GM18868 (cell line): ENCODE results near the gene ITGB3.
"Not testable (repeated sequence)": the region's sequence is repeated elsewhere in the genome, so short reads cannot be mapped to it uniquely, and the experiment has no call there.

ENCODE experiments used
- ATAC-seq: cut with Tn5 transposase; IDR thresholded peaks from one replicate; pipeline ENCODE4 v1.9.1; 2021; ENCODE audit warnings: mild to moderate bottlenecking, moderate library complexity; ENCODE audit not compliant: unreplicated experiment

Gene ITGB3

DNA sequence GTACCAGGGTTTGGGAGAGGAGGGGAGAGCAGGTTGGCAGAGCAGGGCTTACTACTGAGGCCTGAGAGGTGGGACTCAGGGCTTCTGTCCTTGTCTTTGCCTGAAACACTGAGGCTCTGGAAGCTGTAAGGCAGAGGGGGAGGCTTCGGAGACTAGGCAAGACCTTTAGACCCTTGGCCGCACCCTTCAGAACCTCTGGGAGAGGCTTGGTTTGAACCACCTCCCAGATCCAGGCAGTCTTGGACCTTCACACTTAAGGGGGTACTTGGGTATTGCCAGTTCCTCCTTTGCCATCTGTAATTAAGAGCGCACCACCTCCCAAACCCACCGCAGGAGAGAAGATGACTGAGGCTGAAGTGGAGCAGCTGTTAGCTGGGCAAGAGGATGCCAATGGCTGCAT, 31.6 kb upstream of the ITGB3 start:
- ATAC-seq: no peak

DNA sequence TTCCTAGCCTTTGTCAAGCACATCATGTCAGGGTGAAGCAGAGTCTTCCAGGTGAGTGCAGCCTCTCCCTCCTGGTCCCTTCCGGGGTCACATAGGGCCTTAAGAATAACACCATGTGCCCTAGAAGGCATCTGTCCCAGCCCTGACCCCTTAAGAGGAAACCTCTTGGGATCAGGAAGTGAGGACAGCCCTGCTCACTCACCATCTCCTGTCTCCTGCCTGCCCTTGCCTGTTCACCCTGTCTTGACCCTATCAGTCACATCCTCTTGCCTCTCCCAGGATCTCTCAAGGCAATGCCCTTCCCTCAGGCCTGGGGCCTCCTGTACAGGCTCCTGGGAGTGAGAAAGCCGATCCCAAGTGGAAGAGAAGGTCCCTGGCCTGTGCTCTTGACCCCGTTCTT, 30.6 kb upstream of the ITGB3 start:
- ATAC-seq: no peak

DNA sequence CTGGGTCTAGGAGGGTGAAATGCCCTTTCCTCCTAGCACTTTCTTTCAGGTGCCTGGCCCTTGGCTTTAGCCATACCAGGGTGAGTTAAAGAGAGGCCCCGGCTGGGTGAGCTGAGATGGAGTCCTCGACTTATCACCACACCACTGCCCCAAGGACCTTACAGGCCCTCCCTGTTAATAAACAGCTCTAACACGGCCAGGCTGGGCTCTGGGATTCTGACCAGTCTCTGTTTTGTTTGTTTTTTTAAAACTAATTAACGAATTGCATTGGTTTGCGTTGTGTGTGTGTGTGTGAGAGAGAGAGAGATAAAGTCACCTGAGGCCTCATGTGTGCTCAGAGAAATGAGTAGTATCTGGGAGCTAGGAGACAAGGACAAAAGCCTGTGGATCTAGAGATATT, 30.2 kb upstream of the ITGB3 start:
- no peak for ATAC-seq

DNA sequence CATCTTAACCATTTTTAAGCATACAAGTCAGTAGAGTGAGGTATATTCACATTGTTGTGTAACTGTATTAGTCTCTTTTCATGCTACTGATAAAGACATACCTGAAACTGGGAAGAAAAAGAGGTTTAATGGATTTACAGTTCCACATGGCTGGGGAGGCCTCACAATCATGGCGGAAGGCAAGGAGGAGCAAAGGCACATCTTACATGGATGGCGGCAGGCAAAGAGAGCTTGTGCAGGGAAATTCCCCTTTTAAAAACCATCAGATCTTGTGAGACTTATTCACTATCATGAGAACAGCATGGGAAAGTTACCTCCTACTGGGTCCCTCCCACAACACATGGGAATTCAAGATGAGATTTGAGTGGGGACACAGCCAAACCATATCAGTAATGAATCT, 29.6 kb upstream of the ITGB3 start:
- not testable (repeated sequence) for ATAC-seq

DNA sequence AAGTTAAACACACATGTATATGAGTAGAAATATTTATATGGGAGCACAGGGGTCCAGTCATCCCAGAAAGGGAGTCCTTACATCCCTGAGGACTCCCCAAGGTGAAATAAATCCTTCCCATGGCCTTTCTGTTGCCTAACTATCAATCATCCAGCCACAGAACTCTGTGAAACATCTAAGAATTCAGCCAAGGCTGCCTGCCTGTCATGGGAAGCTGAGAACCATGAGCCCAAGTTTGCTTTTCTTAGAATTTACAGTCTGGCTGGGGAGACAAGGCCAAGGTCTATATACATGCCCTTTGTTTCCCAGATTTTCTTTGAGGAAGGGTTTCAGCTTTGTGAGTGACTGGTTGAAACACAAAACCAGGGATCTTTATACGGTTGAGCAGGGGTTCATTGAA, 28.7 kb upstream of the ITGB3 start:
- no peak for ATAC-seq

DNA sequence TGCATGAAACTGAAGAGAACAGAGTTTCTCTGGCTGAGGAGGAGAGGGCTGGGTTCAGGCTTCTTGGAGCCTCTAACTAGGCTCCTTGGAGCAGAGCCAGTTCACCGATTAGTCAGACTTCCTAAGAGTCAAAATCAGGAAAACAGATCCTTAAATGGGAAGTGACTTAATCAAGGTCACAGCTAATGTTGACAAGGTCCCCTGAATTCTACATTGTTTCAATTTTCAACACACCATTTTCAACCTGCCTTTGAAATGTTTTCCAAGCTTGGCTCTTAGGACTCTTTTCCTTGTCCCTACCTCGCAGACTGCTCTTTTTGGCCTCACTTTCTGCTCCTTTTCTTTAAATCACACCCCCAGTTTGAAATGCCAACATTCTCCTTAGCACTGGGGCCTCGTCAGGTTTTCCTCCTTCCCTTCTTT, 28.2 kb upstream of the ITGB3 start:
- ATAC-seq: no peak

DNA sequence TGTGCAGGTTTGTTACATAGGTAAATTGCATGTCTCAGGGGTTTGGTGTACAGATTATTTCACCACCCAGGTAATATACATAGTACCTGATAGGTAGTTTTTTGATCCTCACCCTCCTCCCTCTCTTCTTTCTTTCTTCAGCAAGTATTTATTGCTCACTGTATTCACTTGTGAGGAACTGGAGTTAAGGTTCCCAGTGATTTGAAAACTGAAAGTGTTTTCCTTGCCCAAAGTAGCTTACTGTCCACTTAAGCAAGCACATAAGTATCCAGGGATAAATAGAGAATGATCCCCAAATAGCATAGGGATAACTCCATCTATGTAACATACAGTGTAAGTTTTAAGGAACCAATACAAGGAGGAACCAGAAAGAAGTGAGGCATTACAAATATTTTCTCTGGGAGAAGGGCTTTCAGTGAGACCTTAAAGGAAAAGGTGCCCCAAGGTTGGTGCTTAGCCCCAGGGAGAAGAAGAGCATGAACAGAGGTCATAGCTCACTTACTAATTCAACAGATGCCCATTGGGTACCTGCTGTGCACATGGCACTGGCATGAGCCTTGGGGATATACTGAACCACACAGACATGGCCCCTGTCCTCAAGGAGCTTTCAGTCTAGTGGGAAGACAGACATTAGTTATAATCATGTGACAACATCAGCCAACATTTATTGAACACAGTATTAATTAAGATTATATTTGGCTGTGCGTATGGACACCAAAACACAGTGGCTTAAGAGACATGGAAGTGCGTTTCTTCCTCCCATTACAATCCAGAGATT, 27.5 kb upstream of the ITGB3 start:
- ATAC-seq: no peak

DNA sequence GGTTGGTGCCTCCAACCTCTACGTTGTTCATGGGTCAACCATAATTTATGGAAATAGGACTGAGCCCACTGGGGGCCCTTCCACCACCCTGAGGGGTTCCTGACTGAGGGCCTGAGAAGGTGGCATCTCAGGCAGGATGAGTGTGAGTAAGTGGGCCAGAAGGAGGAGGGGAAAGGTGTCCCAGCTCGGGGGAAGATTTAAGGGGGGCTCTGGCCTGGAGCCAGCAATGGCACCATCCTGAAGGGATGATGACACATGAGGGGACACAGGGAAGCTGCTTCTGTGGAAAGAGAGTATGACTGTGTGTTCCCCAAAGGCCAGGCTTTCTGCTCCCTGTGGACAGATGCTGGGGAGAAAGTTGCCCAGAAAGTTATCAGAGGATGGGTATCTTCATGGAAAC, 25.8 kb upstream of the ITGB3 start:
- ATAC-seq: no peak

DNA sequence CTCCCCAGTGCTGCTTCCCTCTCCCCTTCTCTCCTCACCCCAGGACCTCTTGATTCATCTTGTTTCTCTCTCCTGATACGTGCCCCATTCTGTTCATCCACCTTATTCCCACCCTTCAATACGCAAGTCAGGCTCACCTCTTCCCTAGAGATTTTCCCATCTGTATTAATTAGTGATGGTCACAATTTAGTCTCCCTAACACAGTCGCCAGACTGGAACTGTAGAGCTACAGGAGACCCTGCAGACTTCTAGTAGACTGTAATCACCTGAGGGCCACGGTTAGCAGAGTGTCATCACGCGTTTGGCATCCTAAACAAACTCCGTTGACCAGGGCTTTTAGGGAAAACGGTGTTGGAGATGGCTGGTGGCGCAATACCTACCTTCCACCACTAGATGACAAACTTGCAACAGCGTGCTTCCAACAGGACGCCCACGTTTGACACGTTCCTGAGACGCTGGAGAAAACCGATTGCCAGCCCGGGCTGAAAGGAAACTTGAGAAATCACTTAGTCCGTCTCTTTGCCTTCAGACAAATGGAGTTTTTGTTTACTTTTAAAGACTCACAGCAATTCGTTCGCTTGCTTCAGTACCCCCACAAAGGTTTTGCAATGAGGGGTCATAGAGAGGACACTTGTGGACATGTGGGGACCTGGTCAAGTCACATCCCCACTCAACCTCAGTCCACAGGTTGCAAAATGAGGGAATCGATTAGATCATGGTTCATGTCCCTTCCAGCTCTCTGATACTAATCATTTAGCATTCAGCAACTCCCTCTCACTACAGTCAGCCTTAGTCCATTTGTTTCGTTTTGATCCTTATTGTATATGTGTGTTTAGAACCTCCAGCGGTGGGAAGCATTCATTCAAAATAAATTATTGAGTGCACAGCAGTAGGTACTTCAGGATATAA, 23.8 kb upstream of the ITGB3 start:
- ATAC-seq: peak; percentile 62

DNA sequence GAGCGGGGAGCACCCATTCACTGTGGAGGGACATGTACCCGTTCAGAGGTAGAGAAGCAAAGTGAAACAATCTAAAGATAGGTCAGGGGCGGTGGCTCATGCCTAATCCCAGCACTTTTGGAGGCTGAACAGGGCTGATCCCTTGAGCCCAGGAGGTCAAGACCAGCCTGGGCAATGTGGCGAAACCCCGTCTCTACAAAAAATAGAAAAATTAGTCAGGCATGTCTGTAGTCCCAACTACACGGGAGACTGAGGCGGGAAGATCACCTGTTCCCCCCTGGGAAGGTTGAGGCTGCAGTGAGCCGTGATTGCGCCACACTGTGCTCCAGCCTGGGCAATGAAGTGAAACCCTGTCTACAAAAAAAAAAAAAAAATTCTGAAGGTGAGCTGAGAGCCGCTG, 22.8 kb upstream of the ITGB3 start:
- ATAC-seq: no peak

DNA sequence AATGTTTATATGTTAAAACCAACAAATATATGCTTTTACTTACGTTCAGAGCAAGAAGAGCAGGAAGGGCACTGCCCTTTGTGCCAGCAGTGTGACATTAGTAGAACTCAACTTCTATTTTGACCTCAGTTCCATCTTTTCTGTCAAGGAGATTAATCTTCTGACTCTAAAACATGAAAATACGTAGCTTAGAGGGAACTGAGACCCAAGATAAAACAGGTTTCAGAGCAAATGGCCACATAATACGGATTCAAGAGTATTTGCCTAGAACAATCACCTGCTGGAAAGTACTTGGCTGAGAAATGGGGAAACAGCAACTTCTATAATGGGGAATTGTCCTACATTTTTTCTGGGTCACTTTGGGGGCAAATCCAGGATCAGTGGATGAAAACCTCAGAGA, 22.3 kb upstream of the ITGB3 start:
- no peak for ATAC-seq

DNA sequence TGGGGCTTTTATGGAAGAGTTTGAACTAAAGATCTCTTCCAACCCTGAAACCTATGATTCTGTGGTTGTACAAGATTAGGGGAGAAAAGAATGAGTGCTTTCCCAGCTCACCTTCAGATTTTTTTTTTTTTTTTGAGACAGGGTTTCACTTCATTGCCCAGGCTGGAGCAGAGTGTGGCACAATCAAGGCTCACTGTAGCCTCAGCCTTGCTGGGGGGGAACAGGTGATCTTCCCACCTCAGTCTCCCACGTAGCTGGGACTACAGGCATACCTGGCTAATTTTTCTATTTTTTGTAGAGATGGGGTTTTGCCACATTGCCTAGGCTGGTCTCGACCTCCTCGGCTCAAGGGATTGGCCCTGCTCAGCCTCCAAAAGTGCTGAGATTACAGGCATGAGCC, 21.8 kb upstream of the ITGB3 start:
- ATAC-seq: no peak

DNA sequence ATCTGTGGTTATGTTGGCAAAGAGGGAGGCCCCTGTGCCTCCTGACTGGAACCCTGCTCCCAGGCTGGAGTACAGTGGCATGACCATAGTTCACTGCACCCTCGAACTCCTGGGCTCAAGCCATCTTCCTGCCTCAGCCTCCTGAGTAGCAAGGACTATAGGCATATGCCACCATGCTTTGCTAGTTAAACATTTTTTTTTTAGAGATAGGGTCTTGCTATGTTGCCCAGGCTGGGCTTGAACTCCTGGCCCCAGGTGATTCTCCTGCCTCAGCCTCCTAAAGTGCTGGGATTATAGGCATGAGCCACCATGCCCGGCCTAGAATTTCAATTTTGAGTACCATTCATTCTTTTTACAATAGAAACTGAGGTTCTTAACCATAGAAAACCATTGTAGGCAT, 21.2 kb upstream of the ITGB3 start:
- no peak for ATAC-seq

DNA sequence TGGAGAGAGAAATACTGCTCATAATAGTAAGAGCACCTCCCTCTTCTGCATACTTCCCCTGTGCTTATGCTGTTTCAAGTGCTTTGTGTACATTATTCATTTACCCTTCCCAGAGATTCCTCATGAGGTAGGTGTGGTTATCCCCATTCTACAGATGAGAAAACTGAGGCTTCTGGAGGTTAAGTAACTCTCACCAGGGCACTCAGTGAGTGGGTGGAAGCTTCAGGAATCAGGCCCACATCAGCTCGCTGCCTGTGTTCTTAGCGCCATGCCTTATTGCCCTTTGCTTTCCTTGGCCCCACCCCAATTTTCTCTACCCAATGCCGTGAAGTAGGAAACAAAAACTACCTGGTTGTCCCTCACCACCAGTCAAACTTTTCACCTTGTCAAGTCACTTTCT, 18.1 kb upstream of the ITGB3 start:
- ATAC-seq: no peak

DNA sequence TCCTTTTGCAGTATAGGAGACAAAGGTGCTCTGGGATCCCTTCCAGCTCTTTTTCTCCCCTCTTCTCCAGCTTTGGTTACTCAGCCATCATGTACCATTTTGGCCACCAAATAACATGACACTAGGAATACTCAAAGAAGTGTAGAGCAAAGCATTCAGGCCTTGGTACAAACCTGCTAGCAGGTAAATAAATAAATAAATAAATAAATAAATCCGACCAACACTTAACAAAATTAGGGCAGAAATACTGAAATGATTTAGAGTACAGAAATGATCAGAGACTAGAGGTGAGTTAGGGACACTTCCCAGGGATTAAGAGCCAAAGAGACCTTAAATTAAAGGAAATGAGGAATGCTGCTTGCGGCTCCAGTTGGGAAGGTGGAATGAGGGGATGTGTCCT, 17.7 kb upstream of the ITGB3 start:
- ATAC-seq: no peak

DNA sequence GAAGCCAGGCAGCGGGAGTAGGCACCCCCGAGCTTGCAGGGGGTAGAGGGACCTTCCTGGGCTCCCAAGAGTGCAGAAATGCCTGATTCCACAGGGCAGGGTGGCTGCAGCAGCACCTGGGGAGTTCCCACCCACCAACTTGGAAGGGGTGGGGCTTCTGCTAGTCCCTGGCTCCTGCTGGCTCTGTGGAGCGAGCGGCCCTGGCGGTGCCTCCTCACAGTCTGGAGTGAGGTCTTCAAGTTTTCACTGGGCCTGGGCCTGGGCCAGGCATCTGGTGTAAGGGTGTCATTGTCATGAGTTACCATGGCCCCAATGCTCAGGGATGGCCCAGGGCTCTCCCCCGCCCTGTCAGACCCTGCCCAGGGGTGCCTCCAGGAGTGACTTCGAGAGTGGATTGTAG, 15.8 kb upstream of the ITGB3 start:
- ATAC-seq: no peak

DNA sequence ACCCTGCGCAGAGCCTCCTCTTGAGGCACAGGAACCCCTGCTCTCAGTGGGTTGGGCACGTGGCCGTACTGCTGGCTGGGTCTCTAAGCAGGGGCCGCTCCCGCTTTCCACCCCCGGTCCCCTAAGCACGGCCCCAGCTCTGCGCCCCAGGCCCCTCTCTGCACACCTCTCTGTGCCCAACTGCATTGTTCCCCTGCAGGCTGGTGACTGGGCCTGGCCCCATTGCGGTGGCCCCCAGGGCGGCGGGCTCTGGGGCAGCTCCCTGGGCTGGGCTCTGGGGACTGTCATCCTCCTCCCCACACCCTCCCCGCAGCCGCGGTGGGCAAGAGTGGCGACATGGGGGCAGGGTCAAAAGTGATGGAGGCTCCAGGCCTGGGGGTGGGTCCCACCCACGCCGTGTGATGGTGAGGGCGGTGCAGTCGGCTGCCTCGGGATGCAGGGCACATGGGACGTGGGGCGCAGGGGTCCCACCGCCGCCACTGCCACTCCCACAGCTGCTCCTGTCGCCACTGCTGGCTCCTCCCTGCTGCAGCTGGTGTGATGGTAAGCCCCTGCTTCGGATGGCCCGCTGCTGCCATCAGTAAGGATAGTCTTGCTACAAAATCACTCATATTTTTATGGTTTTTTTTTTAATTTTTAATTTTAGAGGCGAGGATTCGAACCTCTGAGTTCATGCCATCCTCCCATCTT, 15.2 kb upstream of the ITGB3 start:
- ATAC-seq: no peak

DNA sequence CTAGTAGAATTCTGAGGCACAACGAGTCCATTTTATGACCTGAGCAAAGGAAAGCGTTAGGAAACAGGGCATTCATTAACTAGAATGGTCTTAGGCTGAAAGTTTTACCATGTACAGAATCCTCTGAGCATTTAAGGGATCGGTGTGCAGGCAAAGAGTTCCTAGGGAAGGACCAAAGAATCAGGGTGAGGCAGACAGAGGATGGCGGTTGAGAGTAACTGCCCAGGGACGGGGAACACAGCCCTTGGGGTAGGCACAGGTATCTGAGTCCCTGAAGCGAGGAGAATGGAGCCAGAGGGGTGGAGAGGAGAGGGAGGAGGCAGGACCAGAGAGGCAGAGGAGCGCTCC, 14.0 kb upstream of the ITGB3 start:
- ATAC-seq: no peak

DNA sequence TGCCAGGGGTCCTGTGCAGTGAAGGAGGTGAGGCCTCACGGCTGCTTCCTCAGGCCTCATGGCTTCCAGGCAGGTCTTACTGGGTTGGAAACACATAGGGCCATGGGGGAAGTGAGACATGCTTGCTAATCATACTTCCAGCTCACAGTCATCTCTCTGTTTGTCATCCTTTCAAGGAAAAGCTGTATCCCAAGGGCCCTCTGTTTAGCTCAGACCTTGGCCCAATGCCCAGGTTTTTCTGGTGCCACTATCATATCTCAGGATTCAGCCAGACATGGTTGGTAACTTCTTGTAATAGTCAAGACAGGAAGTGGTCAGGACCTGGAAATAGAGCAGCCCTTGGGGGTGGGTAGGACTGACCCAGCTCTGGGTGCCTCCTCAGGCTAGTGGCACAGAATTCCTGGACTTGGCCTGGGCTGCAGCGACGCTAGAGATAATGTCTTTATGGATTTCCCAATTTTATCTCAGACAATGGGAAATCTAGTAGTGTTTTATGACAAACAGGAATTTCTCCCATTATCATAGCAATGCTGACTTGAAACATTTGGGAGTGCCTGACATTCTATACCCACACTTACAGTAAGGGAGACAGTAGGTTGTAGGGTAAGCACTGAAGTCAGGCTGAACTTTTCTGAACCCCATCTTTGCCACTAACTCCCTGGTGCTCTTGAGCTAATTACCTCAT, 13.5 kb upstream of the ITGB3 start:
- ATAC-seq: peak; percentile 47

DNA sequence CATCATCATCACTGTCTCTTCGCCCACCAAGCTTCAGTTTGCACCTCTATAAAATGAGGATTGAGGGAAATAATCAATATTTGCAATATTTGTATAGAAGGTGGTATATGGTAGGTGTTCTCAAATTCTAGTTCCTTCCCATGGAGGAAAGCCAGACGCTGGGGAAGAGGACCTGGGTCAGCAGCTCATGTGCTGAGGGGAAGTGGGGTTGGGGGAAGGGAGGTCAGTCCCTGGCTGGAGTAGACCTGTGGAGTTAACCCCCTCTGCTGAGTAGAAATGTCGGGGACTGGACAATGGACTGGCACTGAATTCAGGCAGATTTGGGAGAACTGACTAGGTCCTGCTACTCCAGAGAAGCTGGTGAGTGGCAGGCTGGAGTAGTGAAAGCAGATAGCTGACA, 12.8 kb upstream of the ITGB3 start:
- no peak for ATAC-seq

DNA sequence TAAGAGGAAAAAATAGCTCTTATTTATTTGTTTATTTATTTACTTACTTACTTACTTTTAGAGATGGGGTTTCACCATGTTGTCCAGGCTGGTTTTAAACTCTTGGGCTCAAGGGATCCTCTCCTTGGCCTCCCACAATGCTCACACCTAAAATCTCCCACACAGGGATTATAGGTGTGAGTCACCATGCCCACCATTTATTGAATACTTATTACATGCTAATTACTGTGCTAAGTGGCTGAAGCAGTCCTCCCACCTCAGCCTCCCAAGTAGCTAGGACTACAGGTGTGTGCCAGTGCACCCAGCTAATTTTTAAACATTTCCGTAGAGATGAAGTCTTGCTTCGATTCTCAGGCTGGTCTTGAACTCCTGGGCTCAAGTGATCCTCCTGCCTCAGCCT, 11.0 kb upstream of the ITGB3 start:
- no peak for ATAC-seq
